Memory B cell (primary cell): Measurements from ENCODE around the gene ADAM12.

Experiments used
- ATAC-seq: fragments of 150-1000 bp; cut with Tn5 transposase; 2 replicates; pipeline ENCODE4 v1.10.0; 2021; ENCODE audit warnings: low read depth, mild to moderate bottlenecking, moderate library complexity
- DNase-seq, 2 donors: peaks; one replicate each; pipeline ENCODE4 v3.0.0; 2022; ENCODE audit warnings: low spot score in 2 of 2
- H3K27ac Mint-ChIP-seq: one replicate; pipeline ENCODE4 v1.8.0; 2022; ENCODE audit warnings: mild to moderate bottlenecking, moderate library complexity, mixed read lengths
- H3K27me3 Mint-ChIP-seq: one replicate; pipeline ENCODE4 v1.8.0; 2022; ENCODE audit warnings: mixed read lengths
- H3K36me3 Mint-ChIP-seq: one replicate; pipeline ENCODE4 v1.8.0; 2022; ENCODE audit warnings: mild to moderate bottlenecking, mixed read lengths
- H3K4me1 Mint-ChIP-seq: one replicate; pipeline ENCODE4 v1.8.0; 2022; ENCODE audit warnings: mixed read lengths
- H3K4me3 Mint-ChIP-seq: one replicate; pipeline ENCODE4 v1.8.0; 2022; ENCODE audit warnings: mild to moderate bottlenecking, moderate library complexity, mixed read lengths
- H3K9me3 Mint-ChIP-seq: one replicate; pipeline ENCODE4 v1.8.0; 2022; ENCODE audit warnings: mixed read lengths

Gene ADAM12

DNA sequence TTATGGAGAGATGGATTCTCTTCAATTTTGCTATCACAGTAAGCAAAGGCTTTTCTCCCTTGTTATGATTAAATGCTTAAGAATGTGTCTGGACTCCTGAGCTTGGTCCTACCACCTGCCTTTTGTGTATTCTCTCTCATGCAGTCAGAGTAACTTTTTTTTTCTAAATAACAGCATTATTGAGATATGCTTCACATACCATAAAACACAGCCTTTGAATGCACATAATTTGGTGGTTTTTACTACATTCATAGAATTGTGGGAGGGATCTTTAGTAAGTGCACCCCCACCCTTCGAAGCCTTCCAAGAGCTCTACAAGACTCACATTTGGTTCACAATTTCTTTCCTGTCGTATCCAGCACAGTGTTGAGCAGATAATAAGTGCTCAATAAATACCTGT lies 175.5 kb downstream of the ADAM12 start:
- no peaks in the 10 kb centered on the region for H3K4me1 Mint-ChIP-seq

DNA sequence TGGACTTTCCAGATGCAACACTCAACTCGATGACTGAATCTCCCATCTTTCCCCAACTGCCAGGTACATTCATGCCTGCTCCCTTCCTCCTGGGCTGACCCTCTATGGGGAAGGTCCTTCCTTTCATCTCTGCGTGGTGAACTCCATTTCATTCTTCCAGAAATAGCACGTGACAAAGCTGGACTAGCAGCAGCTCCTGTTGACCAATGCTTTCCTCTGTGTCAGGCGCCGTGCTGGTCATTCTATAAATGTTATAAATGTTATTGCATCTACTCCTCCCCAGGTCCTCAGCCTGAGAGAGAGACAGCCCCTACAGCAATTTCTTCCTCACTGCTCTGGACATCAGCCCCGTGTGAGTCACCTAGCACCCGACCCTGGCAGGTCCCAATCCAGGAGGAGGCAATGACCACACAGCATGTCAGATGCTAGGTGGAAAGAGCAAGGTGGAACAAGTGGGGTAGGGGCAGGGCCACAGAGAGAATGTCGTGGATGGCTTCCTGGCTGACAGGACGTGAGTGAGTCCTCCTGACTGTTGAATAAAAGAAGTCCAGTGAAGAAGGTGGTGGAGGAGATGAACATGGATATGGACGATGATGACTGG lies 178.1 kb downstream of the ADAM12 start:
- H3K4me3 Mint-ChIP-seq, result no peak overlapping the region
- no peak for ATAC-seq
- no peak overlapping the region for H3K27ac Mint-ChIP-seq
- peaks cover 10% of the 10 kb centered on the region for H3K27me3 Mint-ChIP-seq
- DNase-seq, result no peak
- no peaks in the 10 kb centered on the region for H3K4me1 Mint-ChIP-seq
- H3K9me3 Mint-ChIP-seq, result no peaks in the 10 kb centered on the region
- H3K36me3 Mint-ChIP-seq, result no peaks in the 10 kb centered on the region

More for the DNA sequence above, 175.5 kb downstream of the ADAM12 start:
- ATAC-seq, result no peak
- no peak overlapping the region for H3K27ac Mint-ChIP-seq
- H3K27me3 Mint-ChIP-seq, result peaks cover 10% of the 10 kb centered on the region
- H3K36me3 Mint-ChIP-seq, result no peaks in the 10 kb centered on the region
- H3K9me3 Mint-ChIP-seq, result no peaks in the 10 kb centered on the region
- DNase-seq, result no peak
- no peak overlapping the region for H3K4me3 Mint-ChIP-seq

DNA sequence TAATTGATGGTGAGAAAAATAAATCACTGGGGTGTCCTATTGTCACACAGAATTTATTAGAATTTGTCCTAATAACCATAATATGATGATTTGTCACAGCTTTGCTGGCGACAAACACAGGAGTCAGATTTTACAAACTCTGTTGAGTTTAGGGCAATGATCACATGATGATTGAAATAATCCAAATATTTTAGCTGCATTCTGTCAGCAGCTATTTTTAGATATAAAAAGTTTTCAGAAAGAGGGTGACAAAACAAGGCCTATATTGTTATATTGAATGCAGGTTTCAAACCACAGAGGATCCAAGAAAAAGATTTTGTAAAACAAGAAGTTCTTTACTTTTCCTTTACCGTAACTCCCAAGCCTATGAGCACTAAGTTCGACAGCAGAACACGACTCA lies 178.8 kb downstream of the ADAM12 start:
- Mint-ChIP-seq H3K27me3 (peaks cover 9% of the 10 kb centered on the region), H3K4me1 (no peaks in the 10 kb centered on the region), H3K9me3 (no peaks in the 10 kb centered on the region), H3K4me3 (no peak overlapping the region), H3K27ac (no peak overlapping the region), H3K36me3 (no peaks in the 10 kb centered on the region)
- DNase-seq, result no peak
- no peak for ATAC-seq

DNA sequence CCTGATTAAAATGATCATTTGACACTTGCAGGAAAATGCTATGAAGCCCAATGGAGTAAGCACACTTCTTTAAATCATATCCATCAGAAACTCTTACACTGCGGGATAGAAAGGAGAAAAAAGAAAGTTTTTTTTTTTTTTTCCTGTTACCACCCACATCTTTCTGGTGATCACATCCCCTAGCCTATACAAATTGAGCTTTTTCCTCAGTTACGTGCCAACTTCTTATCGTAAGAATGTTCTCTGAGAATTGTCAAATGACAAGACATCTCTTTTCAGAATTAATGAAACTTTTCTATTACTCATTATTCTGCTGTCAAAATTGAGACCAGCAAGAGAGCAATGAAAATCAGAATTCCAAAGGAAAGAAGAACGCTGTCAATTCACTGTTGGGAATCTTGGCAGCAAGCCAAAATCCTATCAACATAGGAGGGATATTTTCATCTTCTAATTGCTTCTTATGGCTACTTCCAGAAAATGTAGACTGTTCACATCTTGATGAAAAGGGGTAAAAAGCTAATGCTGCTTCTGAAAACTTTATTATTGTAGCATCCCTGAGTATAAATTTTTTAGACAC lies 179.5 kb downstream of the ADAM12 start:
- Mint-ChIP-seq H3K27me3 (peaks cover 7% of the 10 kb centered on the region), H3K36me3 (no peaks in the 10 kb centered on the region), H3K4me3 (no peak overlapping the region), H3K27ac (no peak overlapping the region), H3K9me3 (no peaks in the 10 kb centered on the region), H3K4me1 (no peaks in the 10 kb centered on the region)
- ATAC-seq, result no peak
- DNase-seq, result no peak

DNA sequence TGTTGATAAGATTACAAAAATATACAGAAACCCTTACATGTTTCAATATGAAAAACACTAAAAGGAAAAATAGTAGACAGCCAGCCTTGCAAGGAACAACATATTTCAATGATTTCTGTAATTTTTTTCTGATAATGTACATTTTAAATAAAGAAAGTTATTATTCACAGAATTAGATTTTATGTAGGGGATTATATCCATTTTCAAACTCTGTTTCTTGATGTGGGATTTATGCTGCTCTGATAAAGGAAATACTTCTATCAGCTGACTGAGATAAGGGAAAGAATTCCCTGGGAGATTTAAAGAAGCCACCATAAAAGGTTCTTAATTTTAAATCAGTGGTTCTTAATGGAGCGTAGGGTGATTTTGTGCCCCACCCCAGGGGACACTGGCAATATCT lies 180.4 kb downstream of the ADAM12 start:
- Mint-ChIP-seq H3K27me3 (peaks cover 7% of the 10 kb centered on the region), H3K9me3 (no peaks in the 10 kb centered on the region), H3K4me3 (no peak overlapping the region), H3K27ac (no peak overlapping the region), H3K36me3 (no peaks in the 10 kb centered on the region), H3K4me1 (no peaks in the 10 kb centered on the region)
- ATAC-seq, result no peak
- no peak for DNase-seq

DNA sequence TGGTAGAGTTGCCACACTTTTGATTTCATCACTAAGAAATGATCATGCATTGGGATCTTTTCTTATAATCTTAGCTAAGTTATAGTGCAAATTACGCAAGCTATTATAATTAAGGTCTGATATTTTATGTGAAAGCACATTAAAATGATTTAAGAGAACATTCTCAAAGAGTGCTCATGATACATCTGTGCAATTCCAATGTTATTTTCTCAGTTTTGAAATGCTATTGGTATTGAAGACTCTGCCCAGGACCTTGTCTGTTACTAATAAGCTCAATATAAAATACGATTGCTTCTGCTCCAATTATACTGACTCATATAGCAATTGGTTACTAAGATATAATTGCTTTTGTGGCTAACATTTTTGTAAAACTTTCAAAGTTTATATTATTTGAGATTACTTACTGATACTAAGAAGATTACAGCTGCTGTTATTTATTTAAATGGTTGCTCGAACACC lies 180.9 kb downstream of the ADAM12 start:
- Mint-ChIP-seq H3K27ac (no peak overlapping the region), H3K9me3 (no peaks in the 10 kb centered on the region), H3K4me1 (no peaks in the 10 kb centered on the region), H3K4me3 (no peak overlapping the region), H3K27me3 (peaks cover 7% of the 10 kb centered on the region), H3K36me3 (no peaks in the 10 kb centered on the region)
- DNase-seq, result no peak
- ATAC-seq, result no peak

DNA sequence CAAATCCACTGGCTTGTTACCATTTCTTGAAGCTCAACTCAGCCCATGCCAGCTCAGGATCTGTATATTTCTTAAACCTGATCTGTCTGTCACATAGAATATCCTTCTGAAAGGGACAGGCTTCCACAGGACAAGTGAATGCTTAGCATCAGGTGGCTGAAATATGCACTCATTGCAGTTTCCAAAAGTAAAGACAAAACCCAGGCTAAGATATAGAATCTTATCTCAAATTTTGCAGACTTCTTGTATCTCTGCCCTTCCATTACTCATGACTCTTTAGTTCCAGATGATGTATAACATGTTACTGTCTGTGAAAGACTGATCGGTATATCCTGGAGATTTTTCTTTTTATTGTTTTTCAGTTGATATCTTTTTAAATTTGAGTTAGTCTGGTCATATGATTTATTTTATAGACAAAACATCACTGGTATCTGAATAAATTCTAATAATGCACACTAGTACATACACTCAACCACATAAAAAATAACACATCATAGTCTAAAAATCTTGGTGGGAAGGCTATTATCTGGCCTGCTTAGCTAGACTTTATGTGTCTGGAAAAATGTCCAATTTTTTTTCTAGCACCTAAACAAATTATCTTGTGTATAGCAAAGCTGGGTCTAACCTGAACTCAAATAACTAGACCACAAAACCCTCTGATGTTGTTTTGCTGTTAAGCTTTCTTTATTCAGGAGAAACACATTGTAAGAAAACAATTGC lies 182.6 kb downstream of the ADAM12 start:
- no peak overlapping the region for H3K27ac Mint-ChIP-seq
- H3K4me1 Mint-ChIP-seq, result no peaks in the 10 kb centered on the region
- H3K4me3 Mint-ChIP-seq, result no peak overlapping the region
- H3K27me3 Mint-ChIP-seq, result peaks cover 4% of the 10 kb centered on the region
- no peak for ATAC-seq
- no peaks in the 10 kb centered on the region for H3K9me3 Mint-ChIP-seq
- H3K36me3 Mint-ChIP-seq, result no peaks in the 10 kb centered on the region
- no peak for DNase-seq

DNA sequence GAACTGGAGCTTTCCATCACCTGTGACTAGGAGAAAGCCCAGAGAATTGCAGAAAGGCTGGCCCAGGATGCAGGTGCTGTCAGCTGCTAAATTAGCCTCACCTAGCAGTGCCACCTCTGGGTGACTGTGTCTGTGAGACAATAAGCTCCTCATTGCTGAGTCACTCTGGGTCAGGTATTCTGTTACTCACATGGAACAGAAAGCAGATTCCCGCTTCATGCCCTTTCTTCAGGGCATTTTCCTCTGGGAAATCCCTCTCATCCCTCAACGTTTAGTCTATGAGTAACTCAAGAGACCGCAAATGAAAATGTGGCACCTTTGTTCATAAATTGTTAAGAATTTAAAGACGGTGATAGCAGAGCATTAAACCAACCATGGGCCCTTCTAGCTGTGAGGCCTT lies 184.0 kb downstream of the ADAM12 start:
- H3K9me3 Mint-ChIP-seq, result no peaks in the 10 kb centered on the region
- H3K4me3 Mint-ChIP-seq, result no peak overlapping the region
- H3K4me1 Mint-ChIP-seq, result no peaks in the 10 kb centered on the region
- H3K27ac Mint-ChIP-seq, result no peak overlapping the region
- H3K36me3 Mint-ChIP-seq, result no peaks in the 10 kb centered on the region
- DNase-seq (no peak), ATAC-seq (no peak)
- H3K27me3 Mint-ChIP-seq, result no peaks in the 10 kb centered on the region

DNA sequence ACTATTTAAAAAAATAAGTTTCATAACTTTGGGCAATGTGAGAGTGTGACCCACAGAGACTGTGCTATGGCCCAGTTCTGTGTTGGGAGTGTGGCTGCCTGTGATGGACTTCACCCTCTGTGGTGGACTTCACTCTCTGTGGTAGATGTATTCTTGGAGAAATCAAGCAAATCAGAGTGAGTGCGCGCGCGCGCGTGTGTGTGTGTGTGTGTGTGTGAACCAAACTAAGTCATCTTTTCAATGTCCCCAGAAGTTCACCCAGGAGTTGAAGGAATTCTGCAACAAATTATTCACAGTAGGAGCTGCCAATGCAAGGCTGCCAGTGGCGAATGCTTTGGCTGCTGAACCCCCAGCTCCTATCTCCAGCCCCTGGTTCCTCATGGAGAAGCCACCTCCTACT lies 184.5 kb downstream of the ADAM12 start:
- Mint-ChIP-seq H3K27me3 (no peaks in the 10 kb centered on the region), H3K4me1 (no peaks in the 10 kb centered on the region), H3K4me3 (no peak overlapping the region), H3K36me3 (no peaks in the 10 kb centered on the region), H3K27ac (no peak overlapping the region), H3K9me3 (no peaks in the 10 kb centered on the region)
- no peak for DNase-seq
- ATAC-seq, result no peak

DNA sequence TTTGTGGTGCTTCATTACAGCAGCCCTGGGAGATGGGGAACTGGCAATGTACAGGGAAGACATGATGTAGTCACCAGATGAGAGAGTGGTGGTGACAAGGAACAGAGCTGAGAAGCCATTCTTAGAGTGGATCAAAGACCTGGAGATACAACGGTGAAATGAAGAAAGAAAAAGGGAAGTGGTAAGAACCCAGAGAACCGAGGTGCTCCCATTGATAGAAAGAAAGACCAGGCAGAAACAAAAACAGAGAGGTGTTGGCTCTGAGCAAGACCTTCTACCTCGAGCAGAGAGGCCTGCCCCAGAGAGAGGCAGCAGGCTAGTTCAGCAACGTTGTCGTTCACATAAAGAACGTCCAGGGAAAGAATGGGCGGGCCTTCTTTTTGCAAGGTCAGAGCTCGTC lies 186.7 kb downstream of the ADAM12 start:
- no peaks in the 10 kb centered on the region for H3K4me1 Mint-ChIP-seq

DNA sequence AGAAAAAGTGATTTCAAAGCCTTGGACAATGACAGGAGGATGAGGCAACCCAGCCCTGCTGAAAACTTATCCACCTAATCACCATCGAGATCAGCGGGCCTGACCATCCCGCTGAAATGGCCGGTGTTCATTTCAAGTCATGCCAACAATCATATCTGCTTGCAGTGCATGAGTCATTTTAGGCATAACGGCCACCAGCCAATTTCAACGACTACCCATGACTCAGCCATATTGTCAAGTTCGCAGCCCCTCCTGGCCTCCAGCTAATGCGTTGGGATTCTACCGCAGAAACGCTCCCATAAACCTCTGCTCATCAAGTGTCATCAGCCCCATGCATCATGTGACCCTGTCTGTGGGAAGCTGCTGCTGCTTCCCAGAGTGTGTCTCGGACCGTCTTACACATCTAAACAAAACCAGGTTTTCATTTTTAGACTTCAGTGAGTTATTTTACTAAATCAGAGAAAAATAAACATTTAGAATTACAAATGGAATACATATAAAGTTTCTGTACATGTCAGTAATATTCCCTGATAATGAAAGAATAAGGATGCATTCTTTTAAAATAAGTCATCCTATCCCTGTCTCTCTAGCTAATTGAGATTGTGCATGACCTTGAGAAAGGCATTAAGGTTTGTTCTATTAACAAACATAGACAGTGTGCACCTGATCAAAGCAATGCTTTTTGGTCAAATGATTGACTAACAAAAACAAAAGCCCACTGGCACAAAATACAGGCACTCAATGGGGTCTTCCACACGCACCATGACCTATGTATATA lies 188.9 kb downstream of the ADAM12 start:
- no peak for ATAC-seq
- no peaks in the 10 kb centered on the region for H3K9me3 Mint-ChIP-seq
- no peak overlapping the region for H3K4me3 Mint-ChIP-seq
- H3K27me3 Mint-ChIP-seq, result no peaks in the 10 kb centered on the region
- DNase-seq, result no peak
- no peaks in the 10 kb centered on the region for H3K4me1 Mint-ChIP-seq
- H3K27ac Mint-ChIP-seq, result no peak overlapping the region
- no peaks in the 10 kb centered on the region for H3K36me3 Mint-ChIP-seq

More for the DNA sequence above, 186.7 kb downstream of the ADAM12 start:
- Mint-ChIP-seq H3K9me3 (no peaks in the 10 kb centered on the region), H3K36me3 (no peaks in the 10 kb centered on the region), H3K27me3 (no peaks in the 10 kb centered on the region), H3K4me3 (no peak overlapping the region), H3K27ac (no peak overlapping the region)
- DNase-seq (no peak), ATAC-seq (no peak)

DNA sequence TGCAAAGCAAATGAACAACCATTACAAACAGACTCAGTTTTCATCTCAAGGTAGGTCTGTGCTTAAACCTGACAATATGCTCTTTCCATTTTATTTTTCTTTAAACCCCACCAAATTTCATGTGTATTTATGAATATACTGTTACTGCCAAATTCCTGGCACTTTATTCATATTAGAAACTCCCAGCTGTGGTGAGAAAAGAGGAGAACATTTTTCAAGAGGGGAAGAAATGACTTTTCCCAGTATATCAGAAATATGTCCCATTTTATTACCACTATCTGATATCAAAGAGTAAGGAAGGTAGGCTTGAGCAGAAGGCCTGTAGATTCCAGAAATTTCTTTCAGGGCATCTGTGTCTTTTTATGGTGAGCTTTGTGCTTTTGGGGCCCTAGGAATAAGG lies 189.6 kb downstream of the ADAM12 start:
- H3K27ac Mint-ChIP-seq, result no peak overlapping the region
- ATAC-seq, result no peak
- no peak overlapping the region for H3K4me3 Mint-ChIP-seq
- no peaks in the 10 kb centered on the region for H3K9me3 Mint-ChIP-seq
- no peaks in the 10 kb centered on the region for H3K36me3 Mint-ChIP-seq
- no peak for DNase-seq
- H3K4me1 Mint-ChIP-seq, result no peaks in the 10 kb centered on the region
- H3K27me3 Mint-ChIP-seq, result no peaks in the 10 kb centered on the region

DNA sequence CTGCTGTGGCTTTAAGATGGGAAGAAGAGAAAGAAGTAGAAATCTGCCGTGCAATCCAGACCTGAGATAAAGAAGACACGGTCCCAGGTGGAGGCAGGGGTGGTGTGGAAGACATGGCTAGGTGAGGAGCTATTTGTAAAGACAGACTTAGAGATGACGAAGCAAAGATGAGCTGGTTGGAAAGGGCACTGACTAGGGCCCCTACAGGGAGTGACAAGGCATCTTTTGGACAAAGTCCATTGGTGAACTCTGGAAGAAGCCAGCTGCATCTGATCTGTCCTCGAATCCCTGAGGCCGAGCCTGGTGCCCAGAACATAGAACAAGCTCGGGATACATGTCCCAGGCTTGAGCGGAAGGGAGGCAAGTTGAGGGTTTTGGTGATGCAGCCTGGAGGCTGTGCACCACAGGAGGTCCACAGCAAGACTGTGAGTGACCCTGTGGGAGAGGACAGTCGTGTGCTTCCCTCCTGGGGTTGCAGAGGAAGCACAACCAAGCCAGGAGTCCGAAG lies 191.2 kb downstream of the ADAM12 start:
- Mint-ChIP-seq H3K27ac (no peak overlapping the region), H3K4me3 (no peak overlapping the region), H3K4me1 (no peaks in the 10 kb centered on the region), H3K27me3 (no peaks in the 10 kb centered on the region), H3K9me3 (no peaks in the 10 kb centered on the region), H3K36me3 (no peaks in the 10 kb centered on the region)
- DNase-seq (no peak), ATAC-seq (no peak)

DNA sequence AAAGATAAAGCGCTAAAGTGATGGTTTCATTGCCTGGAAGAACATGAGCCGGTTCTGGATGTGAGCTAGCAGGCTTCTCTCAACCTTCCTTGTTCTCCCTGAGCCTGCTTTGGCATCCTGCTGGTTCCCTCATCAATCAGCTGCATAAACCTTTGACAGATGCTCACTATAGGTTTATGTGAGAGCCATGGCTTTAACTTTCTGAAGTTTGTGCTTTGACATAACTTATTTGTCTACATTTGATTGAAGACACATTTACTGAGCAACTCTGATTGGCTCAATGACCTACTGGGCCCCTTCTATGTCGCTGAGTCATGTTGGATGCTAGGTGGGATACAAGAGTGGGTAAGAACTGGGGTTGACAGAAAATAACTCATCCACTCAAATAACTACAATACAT lies 192.0 kb downstream of the ADAM12 start:
- Mint-ChIP-seq H3K27me3 (peaks cover under 1% of the 10 kb centered on the region), H3K4me1 (no peaks in the 10 kb centered on the region), H3K36me3 (no peaks in the 10 kb centered on the region), H3K4me3 (no peak overlapping the region), H3K27ac (no peak overlapping the region), H3K9me3 (peaks cover 2% of the 10 kb centered on the region)
- DNase-seq (no peak), ATAC-seq (no peak)
